SU-DHL-6 (cell line): ENCODE results near the gene PPP3CA.

Source experiments
- CTCF ChIP-seq: fragments of 200-600 bp; sonication (generic); IDR thresholded peaks from one replicate; pipeline ENCODE4 v1.5.1; 2017; ENCODE audit warnings: antibody characterized with exemption, mild to moderate bottlenecking, low read length, moderate library complexity; ENCODE audit not compliant: insufficient read depth, poor library complexity, severe bottlenecking
- EZH2phosphoT487 ChIP-seq: fragments of 200-600 bp; sonication (generic), shearing (Covaris generic); conservative IDR thresholded peaks from 2 replicates; pipeline ENCODE4 v1.6.1; 2018; ENCODE audit warnings: mild to moderate bottlenecking, antibody characterized with exemption, low read length, moderate library complexity, mixed read lengths

DNA sequence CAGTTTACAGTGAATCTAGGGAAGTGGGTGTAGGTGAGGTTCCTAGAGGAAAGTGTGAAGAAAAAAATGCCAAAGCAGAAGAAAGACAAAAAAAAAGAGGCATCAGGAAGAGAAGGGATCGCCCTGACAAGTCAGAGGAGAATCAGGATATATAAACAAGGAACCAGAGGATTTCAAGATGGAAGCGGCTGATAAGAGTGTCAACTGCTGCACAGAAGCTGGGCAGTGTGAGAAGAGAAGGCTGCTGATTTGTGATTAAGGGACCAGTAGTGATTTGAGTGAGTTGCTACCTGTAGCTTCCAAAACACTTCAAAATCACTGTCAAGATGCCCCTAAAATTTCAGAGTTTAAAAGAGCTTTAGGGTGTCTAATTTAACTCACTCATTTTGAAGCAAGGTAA, 258.2 kb downstream of the PPP3CA start:
- TF ChIP-seq CTCF (no peak), EZH2phosphoT487 (no peak)
